GM12878 (cell line): ENCODE results near the gene FGL2. TPM values are rescaled to one million over a fixed set of nuclear protein-coding genes. Genes with fewer than 3 reads are reported as not detected.
A peak's percentile ranks its signal among the peaks of the same experiment; 100 is the strongest.

Experiments
- ATAC-seq: fragments of 200-7000 bp; cut with Tn5 transposase; 3 replicates; pipeline ENCODE4 v1.9.1; 2020; ENCODE audit warnings: mild to moderate bottlenecking, moderate library complexity
- BruUV-seq: library from RNA; stranded (reverse); fragments of 400-500 nt; replicated peaks from 2 replicates; lab custom pipeline; 2021; lab: Mats Ljungman, UMichigan
- CTCF ChIA-PET: fragments of 300-600 bp; sonication (Branson Sonifier 250); formaldehyde crosslinking; extraction: SDS; loops from one replicate; lab custom pipeline; 2021; ENCODE audit warnings: inconsistent platforms; lab: Yijun Ruan, JAX
- POLR2A ChIA-PET: fragments of 350-600 bp; formaldehyde crosslinking; extraction: SDS; loops from one replicate; lab custom pipeline; 2021; ENCODE audit warnings: inconsistent platforms; lab: Charles Lee
- RAD21 ChIA-PET: fragments of 300-600 bp; sonication (Branson Sonifier 250); formaldehyde crosslinking; loops from one replicate; lab custom pipeline; 2023; ENCODE audit warnings: antibody characterized with exemption; ENCODE audit not compliant: unreplicated experiment; lab: Charles Lee
- SMC1A ChIA-PET: fragments of 300-600 bp; sonication (Branson Sonifier 250); formaldehyde crosslinking; loops from one replicate; lab custom pipeline; 2023; ENCODE audit not compliant: unreplicated experiment, uncharacterized antibody; lab: Charles Lee
- DNase-seq: peaks from one replicate; pipeline ENCODE4 v3.0.0-alpha.2; 2011; ENCODE audit warnings: low read depth, low spot score
- FAIRE-seq: peaks from 3 replicates; lab custom pipeline; 2011; peaks lifted over from hg19 to GRCh38; lab: Jason Lieb, UNC
- H2AFZ ChIP-seq: 2 replicates; pipeline ENCODE4 v1.6.0; 2011; ENCODE audit warnings: low read depth, low read length, control low read depth; ENCODE audit not compliant: control insufficient read depth
- H3K27ac ChIP-seq: 2 replicates; pipeline ENCODE4 v1.5.1; 2011; ENCODE audit warnings: control low read depth; ENCODE audit not compliant: control insufficient read depth, insufficient read depth
- H3K27me3 ChIP-seq, 2 experiments: replicated peaks in 1 of 2; 2 replicates each; pipeline versions ENCODE4 v1.6.0 to v1.6.1; 2011; ENCODE audit warnings: low read length in 1 of 2; ENCODE audit not compliant: control insufficient read depth in 2 of 2, insufficient read depth in 2 of 2
- H3K36me3 ChIP-seq, 2 experiments: 2 replicates each; pipeline ENCODE4 v1.5.1; 2011; ENCODE audit warnings: low read length in 1 of 2; ENCODE audit not compliant: control insufficient read depth in 2 of 2, insufficient read depth in 2 of 2
- H3K4me1 ChIP-seq: 2 replicates; pipeline ENCODE4 v1.6.1; 2011; ENCODE audit warnings: mild to moderate bottlenecking, low read length, moderate library complexity, mixed read lengths; ENCODE audit not compliant: control insufficient read depth, insufficient read depth
- H3K4me2 ChIP-seq: 2 replicates; pipeline ENCODE4 v1.6.0; 2011; ENCODE audit warnings: control low read depth; ENCODE audit not compliant: control insufficient read depth, insufficient read depth
- H3K4me3 ChIP-seq: fragments of 200-600 bp; sonication (generic); 2 replicates; pipeline ENCODE4 v1.5.1; 2016
- H3K79me2 ChIP-seq: 2 replicates; pipeline ENCODE4 v1.6.0; 2011; ENCODE audit warnings: low read length; ENCODE audit not compliant: control insufficient read depth, insufficient read depth
- H3K9ac ChIP-seq: 2 replicates; pipeline ENCODE4 v1.8.0; 2011; ENCODE audit warnings: low read length, control low read depth, mixed read lengths; ENCODE audit not compliant: control insufficient read depth, insufficient read depth
- H3K9me3 ChIP-seq: replicated peaks from 3 replicates; pipeline ENCODE4 v1.5.1; 2011; ENCODE audit warnings: mild to moderate bottlenecking, low read length; ENCODE audit not compliant: control insufficient read depth, insufficient read depth
- H4K20me1 ChIP-seq: 2 replicates; pipeline ENCODE4 v1.6.0; 2011; ENCODE audit not compliant: control insufficient read depth, insufficient read depth
- CHD4 ChIP-seq: fragments of 200-600 bp; sonication (generic); IDR thresholded peaks from 2 replicates; pipeline ENCODE4 v1.6.1; 2016; ENCODE audit warnings: mild to moderate bottlenecking
- DPF2 ChIP-seq: fragments of 450-650 bp; IDR thresholded peaks from 2 replicates; pipeline ENCODE4 v1.6.1; 2017; ENCODE audit warnings: mild to moderate bottlenecking
- EGR1 ChIP-seq, 2 experiments: IDR thresholded peaks; 1 replicate in 1 of 2; 2 replicates in 1 of 2; pipeline ENCODE4 v1.6.1; 2011 to 2012; ENCODE audit warnings: low read depth in 2 of 2, low read length in 2 of 2, borderline replicate concordance in 1 of 2, mild to moderate bottlenecking in 1 of 2, moderate library complexity in 1 of 2
- KDM1A ChIP-seq: fragments of 200-600 bp; sonication (generic); IDR thresholded peaks from 2 replicates; pipeline ENCODE4 v1.6.1; 2016; ENCODE audit warnings: borderline replicate concordance
- NR2C2 ChIP-seq: IDR thresholded peaks from 2 replicates; pipeline ENCODE4 v1.6.1; 2011; ENCODE audit warnings: borderline replicate concordance, low read depth; ENCODE audit not compliant: control insufficient read depth, insufficient read length
- NR2F1 ChIP-seq: fragments of 450-650 bp; conservative IDR thresholded peaks from 2 replicates; pipeline ENCODE4 v1.6.1; 2017; ENCODE audit warnings: mild to moderate bottlenecking
- RB1 ChIP-seq: fragments of 450-650 bp; formaldehyde crosslinking; IDR thresholded peaks from 2 replicates; pipeline ENCODE4 v1.6.1; 2017; ENCODE audit warnings: mild to moderate bottlenecking, borderline replicate concordance
- RFX5 ChIP-seq: IDR thresholded peaks from 2 replicates; pipeline ENCODE4 v1.6.1; 2011; ENCODE audit warnings: low read depth, low read length, improper control_type of control experiment
- SMAD1 ChIP-seq: fragments of 450-650 bp; IDR thresholded peaks from 2 replicates; pipeline ENCODE4 v1.6.1; 2018; ENCODE audit warnings: mild to moderate bottlenecking, low read depth; ENCODE audit not compliant: partially characterized antibody
- TCF3 ChIP-seq: IDR thresholded peaks from 2 replicates; pipeline ENCODE4 v1.6.1; 2012; ENCODE audit warnings: low read depth, mild to moderate bottlenecking, low read length, borderline replicate concordance; ENCODE audit not compliant: insufficient read depth
- WRNIP1 ChIP-seq: IDR thresholded peaks from 2 replicates; pipeline ENCODE4 v1.6.1; 2011; ENCODE audit warnings: low read depth, low read length, improper control_type of control experiment, borderline replicate concordance
- WGBS: methylation state at CpG from one replicate; pipeline ENCODE4 v1.1.6; 2016; ENCODE audit warnings: low lambda C conversion rate; ENCODE audit not compliant: insufficient replicate concordance, insufficient coverage; ENCODE audit errors: missing lambda C conversion rate; 5-methylcytosine and 5-hydroxymethylcytosine counted together
- in situ Hi-C: fragments of 300-500 bp; cut with MboI; formaldehyde crosslinking; loops from 9 replicates; pipeline ENCODE4 v1.14.3; 2018; ENCODE audit warnings: mixed read lengths
- intact Hi-C: fragments of 100-400 bp; cut with micrococcal nuclease; formaldehyde crosslinking; loops from one replicate; pipeline ENCODE4 v1.14.2; 2022; ENCODE audit not compliant: unreplicated experiment
- polyA plus RNA-seq, 11 experiments: library from polyadenylated mRNA; depleted of rRNA in 4 of 11; unstranded in 6 of 11; stranded (reverse) in 5 of 11; fragments of >200 nt; fragmentation: Nextera tagmentation in 4 of 11; fragmentation: Illumina TruSeq in 1 of 11; extraction: Ambion mirVana in 4 of 11; extraction: Trizol in 1 of 11; gene quantifications; 1 replicate in 1 of 11; 2 replicates in 10 of 11; pipeline versions ENCODE4 v1.2.1 to v1.2.3, GENCODE V29; 2011 to 2016; ENCODE audit warnings: inconsistent platforms in 2 of 11, missing spikeins in 2 of 11, low read depth in 1 of 11
- total RNA-seq, 4 experiments: library from RNA; depleted of rRNA in 3 of 4; stranded (reverse); fragments of >200 nt in 3 of 4; fragmentation: Illumina TruSeq in 1 of 4; extraction: Trizol in 1 of 4; gene quantifications; 2 replicates each; pipeline versions ENCODE4 v1.2.1 to v1.2.3, GENCODE V29; 2013 to 2021
- TF ChIP-seq, protein P1 (sequence below): IDR thresholded peaks from 2 replicates; pipeline ENCODE4 v1.6.1; 2011; ENCODE audit warnings: low read depth, low read length, improper control_type of control experiment, borderline replicate concordance
- TF ChIP-seq, protein P2 (sequence below): IDR thresholded peaks from 2 replicates; pipeline ENCODE4 v1.6.1; 2011; ENCODE audit warnings: borderline replicate concordance, low read depth, mild to moderate bottlenecking, moderate library complexity, low read length; ENCODE audit not compliant: insufficient read depth, poor library complexity, severe bottlenecking
- TF ChIP-seq, protein P3 (sequence below): fragments of 450-650 bp; IDR thresholded peaks from 2 replicates; pipeline ENCODE4 v1.6.1; 2017; ENCODE audit warnings: antibody characterized with exemption, mild to moderate bottlenecking, moderate library complexity

The FGL2 gene
- total and polyA plus RNA-seq, 10 of the 15 experiments (the other 5 are each of a cell fraction or from before 2014, with no cell fraction given): 0.04 to 3.2 (median 1.5) TPM

DNA sequence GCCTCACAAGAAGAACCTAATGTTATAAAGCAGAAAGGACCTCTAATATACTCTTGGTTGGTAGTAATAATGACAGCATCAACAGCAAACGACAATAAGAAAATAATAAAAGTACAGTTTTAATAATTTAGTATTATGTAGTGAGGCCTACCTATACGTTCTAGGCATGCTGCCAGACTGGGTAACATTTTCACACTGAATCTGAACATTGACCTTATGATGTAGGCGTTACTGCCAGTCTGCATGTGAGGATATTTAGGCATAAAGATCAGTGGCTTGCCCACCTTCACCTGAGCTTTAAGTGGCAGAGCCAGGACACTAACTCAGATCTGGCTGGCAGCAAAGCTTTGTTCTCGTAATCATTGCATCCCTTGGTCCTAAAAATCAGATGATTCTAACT, 2.5 kb downstream of the FGL2 start:
- peaks cover 28% of the 10 kb centered on the region for H3K4me1 ChIP-seq
- CTCF ChIA-PET: interaction anchor here (1.8 to 2.0 kb wide), 2 partner anchors 10 to 50 kb away, joined by 4 to 11 read pairs; no protein-coding TSS in a partner anchor
- no peak for DNase-seq
- H4K20me1 ChIP-seq: no peaks in the 10 kb centered on the region
- H3K27me3 ChIP-seq: no peaks in the 10 kb centered on the region
- no peak for ATAC-seq
- POLR2A ChIA-PET: no interaction called here
- no peak overlapping the region for H3K27ac ChIP-seq
- no peak overlapping the region for H3K9ac ChIP-seq
- no peak overlapping the region for H3K4me3 ChIP-seq
- H3K4me2 ChIP-seq: peak overlapping the region; percentile 26
- H3K9me3 ChIP-seq: no peaks in the 10 kb centered on the region
- no peak for FAIRE-seq
- H3K36me3 ChIP-seq: no peaks in the 10 kb centered on the region
- BruUV-seq: no TSS peak
- no peaks in the 10 kb centered on the region; the same call in 1 of the 2 replicates for H3K79me2 ChIP-seq
- SMC1A ChIA-PET: interaction anchor here (1.4 to 3.3 kb wide), 2 partner anchors 50 to 134 kb away, joined by 4 to 18 read pairs; no protein-coding TSS in a partner anchor
- in situ Hi-C loops: no loop called here
- no peak overlapping the region for H2AFZ ChIP-seq
- TF ChIP-seq SMAD1 (no peak), NR2C2 (no peak), RB1 (no peak), RFX5 (no peak), NR2F1 (no peak), KDM1A (no peak), TCF3 (no peak), CHD4 (no peak), DPF2 (no peak), EGR1 (IDR thresholded peaks at IDR 0.05; ENCODE audit: borderline replicate concordance in 1 of 2, low read depth in 2 of 2, low read length in 2 of 2) (no peak), WRNIP1 (no peak)
- TF ChIP-seq, protein P1, sequence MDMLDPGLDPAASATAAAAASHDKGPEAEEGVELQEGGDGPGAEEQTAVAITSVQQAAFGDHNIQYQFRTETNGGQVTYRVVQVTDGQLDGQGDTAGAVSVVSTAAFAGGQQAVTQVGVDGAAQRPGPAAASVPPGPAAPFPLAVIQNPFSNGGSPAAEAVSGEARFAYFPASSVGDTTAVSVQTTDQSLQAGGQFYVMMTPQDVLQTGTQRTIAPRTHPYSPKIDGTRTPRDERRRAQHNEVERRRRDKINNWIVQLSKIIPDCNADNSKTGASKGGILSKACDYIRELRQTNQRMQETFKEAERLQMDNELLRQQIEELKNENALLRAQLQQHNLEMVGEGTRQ: no peak
- TF ChIP-seq, protein P2, sequence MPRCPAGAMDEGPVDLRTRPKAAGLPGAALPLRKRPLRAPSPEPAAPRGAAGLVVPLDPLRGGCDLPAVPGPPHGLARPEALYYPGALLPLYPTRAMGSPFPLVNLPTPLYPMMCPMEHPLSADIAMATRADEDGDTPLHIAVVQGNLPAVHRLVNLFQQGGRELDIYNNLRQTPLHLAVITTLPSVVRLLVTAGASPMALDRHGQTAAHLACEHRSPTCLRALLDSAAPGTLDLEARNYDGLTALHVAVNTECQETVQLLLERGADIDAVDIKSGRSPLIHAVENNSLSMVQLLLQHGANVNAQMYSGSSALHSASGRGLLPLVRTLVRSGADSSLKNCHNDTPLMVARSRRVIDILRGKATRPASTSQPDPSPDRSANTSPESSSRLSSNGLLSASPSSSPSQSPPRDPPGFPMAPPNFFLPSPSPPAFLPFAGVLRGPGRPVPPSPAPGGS: no peak
- TF ChIP-seq, protein P3, sequence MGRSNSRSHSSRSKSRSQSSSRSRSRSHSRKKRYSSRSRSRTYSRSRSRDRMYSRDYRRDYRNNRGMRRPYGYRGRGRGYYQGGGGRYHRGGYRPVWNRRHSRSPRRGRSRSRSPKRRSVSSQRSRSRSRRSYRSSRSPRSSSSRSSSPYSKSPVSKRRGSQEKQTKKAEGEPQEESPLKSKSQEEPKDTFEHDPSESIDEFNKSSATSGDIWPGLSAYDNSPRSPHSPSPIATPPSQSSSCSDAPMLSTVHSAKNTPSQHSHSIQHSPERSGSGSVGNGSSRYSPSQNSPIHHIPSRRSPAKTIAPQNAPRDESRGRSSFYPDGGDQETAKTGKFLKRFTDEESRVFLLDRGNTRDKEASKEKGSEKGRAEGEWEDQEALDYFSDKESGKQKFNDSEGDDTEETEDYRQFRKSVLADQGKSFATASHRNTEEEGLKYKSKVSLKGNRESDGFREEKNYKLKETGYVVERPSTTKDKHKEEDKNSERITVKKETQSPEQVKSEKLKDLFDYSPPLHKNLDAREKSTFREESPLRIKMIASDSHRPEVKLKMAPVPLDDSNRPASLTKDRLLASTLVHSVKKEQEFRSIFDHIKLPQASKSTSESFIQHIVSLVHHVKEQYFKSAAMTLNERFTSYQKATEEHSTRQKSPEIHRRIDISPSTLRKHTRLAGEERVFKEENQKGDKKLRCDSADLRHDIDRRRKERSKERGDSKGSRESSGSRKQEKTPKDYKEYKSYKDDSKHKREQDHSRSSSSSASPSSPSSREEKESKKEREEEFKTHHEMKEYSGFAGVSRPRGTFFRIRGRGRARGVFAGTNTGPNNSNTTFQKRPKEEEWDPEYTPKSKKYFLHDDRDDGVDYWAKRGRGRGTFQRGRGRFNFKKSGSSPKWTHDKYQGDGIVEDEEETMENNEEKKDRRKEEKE: no peak
- intact Hi-C loops: no loop called here
- WGBS: 73% methylated on average over 4 of the region's 4 CpGs
- RAD21 ChIA-PET: interaction anchor here (0.8 to 1.3 kb wide), 2 partner anchors 50 to 135 kb away, joined by 3 to 4 read pairs; no protein-coding TSS in a partner anchor
